Measurements from ENCODE around the gene EPB41L4A.

DNA sequence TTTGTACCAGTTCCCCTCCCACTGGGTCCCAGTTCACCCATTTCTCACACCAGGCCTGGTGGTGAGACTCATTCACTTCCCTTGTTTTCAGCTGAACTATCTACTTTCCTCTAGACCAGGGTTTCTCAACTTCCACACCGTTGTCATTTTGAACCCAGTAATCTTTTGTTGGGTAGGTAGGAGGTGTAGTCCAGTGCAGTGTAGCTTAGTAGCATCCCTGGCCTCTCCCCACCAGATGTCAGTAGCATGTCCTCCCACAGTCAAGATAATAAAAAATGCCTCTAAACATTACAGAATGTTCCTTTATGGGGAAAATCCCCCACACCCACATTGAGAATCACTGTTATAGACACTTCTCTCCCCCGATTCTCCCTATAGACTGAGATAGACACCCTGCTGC is 299.1 kb downstream of the EPB41L4A start:
- TF ChIP-seq, protein P1, sequence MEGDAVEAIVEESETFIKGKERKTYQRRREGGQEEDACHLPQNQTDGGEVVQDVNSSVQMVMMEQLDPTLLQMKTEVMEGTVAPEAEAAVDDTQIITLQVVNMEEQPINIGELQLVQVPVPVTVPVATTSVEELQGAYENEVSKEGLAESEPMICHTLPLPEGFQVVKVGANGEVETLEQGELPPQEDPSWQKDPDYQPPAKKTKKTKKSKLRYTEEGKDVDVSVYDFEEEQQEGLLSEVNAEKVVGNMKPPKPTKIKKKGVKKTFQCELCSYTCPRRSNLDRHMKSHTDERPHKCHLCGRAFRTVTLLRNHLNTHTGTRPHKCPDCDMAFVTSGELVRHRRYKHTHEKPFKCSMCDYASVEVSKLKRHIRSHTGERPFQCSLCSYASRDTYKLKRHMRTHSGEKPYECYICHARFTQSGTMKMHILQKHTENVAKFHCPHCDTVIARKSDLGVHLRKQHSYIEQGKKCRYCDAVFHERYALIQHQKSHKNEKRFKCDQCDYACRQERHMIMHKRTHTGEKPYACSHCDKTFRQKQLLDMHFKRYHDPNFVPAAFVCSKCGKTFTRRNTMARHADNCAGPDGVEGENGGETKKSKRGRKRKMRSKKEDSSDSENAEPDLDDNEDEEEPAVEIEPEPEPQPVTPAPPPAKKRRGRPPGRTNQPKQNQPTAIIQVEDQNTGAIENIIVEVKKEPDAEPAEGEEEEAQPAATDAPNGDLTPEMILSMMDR (IDR thresholded peaks at IDR 0.05) = no peak
- TF ChIP-seq POLR2A (IDR thresholded peaks at IDR 0.05) = no peak

Data from lower leg skin (tissue), 3 donors.